HG03575 (cell line): Measurements from ENCODE around the gene THAP12.

Experiments
- ATAC-seq: cut with Tn5 transposase; IDR thresholded peaks from one replicate; pipeline ENCODE4 v1.9.1; 2021; ENCODE audit not compliant: unreplicated experiment, insufficient number of reproducible peaks, low FRiP score; ENCODE audit errors: extremely low read depth

THAP12 gene

GRCh38 chr11:76380159-76380976 lies 564 bp downstream of the THAP12 start:
- no peak for ATAC-seq

- no peak for ATAC-seq
These were observed 1.1 kb downstream of the THAP12 start for GRCh38 chr11:76379807-76380158.

- ATAC-seq: no peak
These were observed 4.0 kb downstream of the THAP12 start for GRCh38 chr11:76376746-76377558.

- ATAC-seq: no peak
These were observed 9.8 kb downstream of the THAP12 start for GRCh38 chr11:76371170-76371569.

GRCh38 chr11:76369406-76369805 lies 11.5 kb downstream of the THAP12 start:
- ATAC-seq: no peak

- ATAC-seq: no peak
These were observed 12.4 kb downstream of the THAP12 start for GRCh38 chr11:76368490-76368889.

GRCh38 chr11:76365038-76365679 lies 15.8 kb downstream of the THAP12 start:
- no peak for ATAC-seq

GRCh38 chr11:76362716-76363115 lies 18.2 kb downstream of the THAP12 start:
- no peak for ATAC-seq

- ATAC-seq: no peak
These were observed 19.2 kb downstream of the THAP12 start for GRCh38 chr11:76361776-76362175.

- no peak for ATAC-seq
These were observed 19.6 kb downstream of the THAP12 start for GRCh38 chr11:76361374-76361773.

GRCh38 chr11:76355172-76355571 lies 25.8 kb downstream of the THAP12 start:
- ATAC-seq: no peak

- ATAC-seq: no peak
These were observed 32.6 kb downstream of the THAP12 start for GRCh38 chr11:76348348-76348747.

GRCh38 chr11:76347466-76347865 lies 33.5 kb downstream of the THAP12 start:
- no peak for ATAC-seq

GRCh38 chr11:76339221-76339620 lies 41.7 kb downstream of the THAP12 start:
- ATAC-seq: no peak

- no peak for ATAC-seq
These were observed 43.0 kb downstream of the THAP12 start for GRCh38 chr11:76337923-76338322.

- no peak for ATAC-seq
These were observed 43.5 kb downstream of the THAP12 start for GRCh38 chr11:76337469-76337868.

GRCh38 chr11:76336597-76336996 lies 44.3 kb downstream of the THAP12 start:
- no peak for ATAC-seq

GRCh38 chr11:76335842-76336241 lies 45.1 kb downstream of the THAP12 start:
- ATAC-seq: no peak

GRCh38 chr11:76334826-76335389 lies 46.0 kb downstream of the THAP12 start:
- no peak for ATAC-seq

- no peak for ATAC-seq
These were observed 50.3 kb downstream of the THAP12 start for GRCh38 chr11:76330651-76331050.
